ENCODE results near the gene XPO4. TPM values are rescaled to one million over a fixed set of nuclear protein-coding genes. Genes with fewer than 3 reads are reported as not detected.

Gene XPO4
- total and polyA plus RNA-seq, 9 donors, result 4.3 to 20.6 (median 13.4) TPM

DNA sequence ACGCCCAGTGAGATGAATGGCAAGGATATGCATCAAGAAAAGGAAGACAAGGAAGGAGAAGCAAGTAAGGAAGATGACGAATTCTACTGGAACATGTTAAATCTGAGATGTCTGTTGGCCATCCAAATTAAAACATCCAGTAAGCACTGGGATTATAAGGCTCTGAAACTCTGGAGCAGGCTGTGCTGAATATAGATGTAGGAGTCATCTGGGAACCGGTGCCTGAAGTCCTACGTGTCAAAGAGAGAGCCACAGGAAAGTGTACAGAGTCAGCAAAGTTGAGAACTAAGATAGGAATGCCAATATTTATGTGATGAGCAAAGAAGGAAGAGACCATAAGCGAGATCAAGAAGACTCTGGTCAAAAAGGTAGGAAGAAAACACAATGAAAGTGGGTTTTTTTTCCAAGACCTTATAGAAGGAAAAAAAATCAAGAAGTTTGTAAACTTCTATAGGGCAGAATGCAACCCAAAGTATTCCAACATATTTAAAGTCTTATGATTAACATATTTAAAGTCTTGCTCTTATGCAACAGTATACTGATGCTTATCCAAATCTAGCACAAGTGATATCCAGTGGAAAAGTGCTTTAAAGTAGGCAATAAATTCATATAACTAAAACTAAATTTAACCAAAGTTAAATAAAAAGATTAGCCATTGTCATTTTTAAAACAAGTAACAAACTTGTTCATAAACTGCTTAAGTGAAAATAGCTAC lies 77.6 kb downstream of the XPO4 start:
- H3K27ac ChIP-seq, result no peak overlapping the region
- H3K4me3 ChIP-seq, result no peak overlapping the region
- 72 to 95% (median 87%) methylated on average over 5 of the region's 5 CpGs for whole genome bisulfite sequencing, 3 donors
- H3K27me3 ChIP-seq, result no peaks in the 10 kb centered on the region
- no peak for TF ChIP-seq EP300 (IDR thresholded peaks at IDR 0.05)
- TF ChIP-seq, protein P1, sequence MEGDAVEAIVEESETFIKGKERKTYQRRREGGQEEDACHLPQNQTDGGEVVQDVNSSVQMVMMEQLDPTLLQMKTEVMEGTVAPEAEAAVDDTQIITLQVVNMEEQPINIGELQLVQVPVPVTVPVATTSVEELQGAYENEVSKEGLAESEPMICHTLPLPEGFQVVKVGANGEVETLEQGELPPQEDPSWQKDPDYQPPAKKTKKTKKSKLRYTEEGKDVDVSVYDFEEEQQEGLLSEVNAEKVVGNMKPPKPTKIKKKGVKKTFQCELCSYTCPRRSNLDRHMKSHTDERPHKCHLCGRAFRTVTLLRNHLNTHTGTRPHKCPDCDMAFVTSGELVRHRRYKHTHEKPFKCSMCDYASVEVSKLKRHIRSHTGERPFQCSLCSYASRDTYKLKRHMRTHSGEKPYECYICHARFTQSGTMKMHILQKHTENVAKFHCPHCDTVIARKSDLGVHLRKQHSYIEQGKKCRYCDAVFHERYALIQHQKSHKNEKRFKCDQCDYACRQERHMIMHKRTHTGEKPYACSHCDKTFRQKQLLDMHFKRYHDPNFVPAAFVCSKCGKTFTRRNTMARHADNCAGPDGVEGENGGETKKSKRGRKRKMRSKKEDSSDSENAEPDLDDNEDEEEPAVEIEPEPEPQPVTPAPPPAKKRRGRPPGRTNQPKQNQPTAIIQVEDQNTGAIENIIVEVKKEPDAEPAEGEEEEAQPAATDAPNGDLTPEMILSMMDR (IDR thresholded peaks at IDR 0.05), result no peak
- no peak for TF ChIP-seq POLR2A (IDR thresholded peaks at IDR 0.05)
- H3K9me3 ChIP-seq, result no peaks in the 10 kb centered on the region
- no peaks in the 10 kb centered on the region for H3K4me1 ChIP-seq (ENCODE audit: insufficient read depth)
- intact Hi-C loops (cut with DNase I), result loop anchor here in 3 of 4 donors (2.0 to 10.0 kb wide), 3 partner anchors 113 to 330 kb away; partner anchors contain the start of gene IL17D (in 1 of the 3)
- no peak for DNase-seq
- no peaks in the 10 kb centered on the region for H3K36me3 ChIP-seq

GRCh38 chr13:20823071-20823470 lies 79.5 kb downstream of the XPO4 start:
- Histone ChIP-seq H3K4me3 (no peak overlapping the region), H3K27me3 (no peaks in the 10 kb centered on the region), H3K27ac (no peak overlapping the region), H3K36me3 (no peaks in the 10 kb centered on the region), H3K9me3 (no peaks in the 10 kb centered on the region), H3K4me1 (ENCODE audit: insufficient read depth) (no peaks in the 10 kb centered on the region)
- no peak for DNase-seq
- TF ChIP-seq EP300 (IDR thresholded peaks at IDR 0.05) (no peak), POLR2A (IDR thresholded peaks at IDR 0.05) (no peak)
- TF ChIP-seq, protein P1 (IDR thresholded peaks at IDR 0.05), result no peak
- intact Hi-C loops (cut with DNase I), result loop anchor here in 1 of 4 donors (10.0 kb wide), 1 partner anchor 328 kb away; no protein-coding TSS in a partner anchor
- WGBS, 3 donors, result 98 to 99% (median 98%) methylated on average over 1 of the region's 1 CpG

DNA sequence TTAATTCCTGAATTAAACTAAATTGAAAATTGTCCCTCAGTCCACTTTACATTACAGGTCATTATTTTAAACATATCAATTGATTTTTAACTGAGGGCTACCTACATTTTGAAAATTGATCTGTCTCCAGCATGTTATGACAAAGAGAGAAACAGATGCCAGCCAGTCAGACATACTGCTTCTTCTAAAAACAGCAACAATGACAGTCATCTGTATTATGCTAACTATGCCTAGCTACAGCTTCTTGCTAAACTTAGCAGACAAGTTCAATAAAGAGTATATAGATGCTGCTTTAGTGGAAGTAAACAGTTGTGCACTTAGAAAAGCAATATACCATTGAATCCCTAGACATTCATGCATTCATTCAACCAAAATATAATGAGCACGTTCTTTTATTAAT lies 80.1 kb downstream of the XPO4 start:
- no peaks in the 10 kb centered on the region for H3K4me1 ChIP-seq (ENCODE audit: insufficient read depth)
- intact Hi-C loops (cut with DNase I), result loop anchor here in 1 of 4 donors (10.0 kb wide), 1 partner anchor 328 kb away; no protein-coding TSS in a partner anchor

DNA sequence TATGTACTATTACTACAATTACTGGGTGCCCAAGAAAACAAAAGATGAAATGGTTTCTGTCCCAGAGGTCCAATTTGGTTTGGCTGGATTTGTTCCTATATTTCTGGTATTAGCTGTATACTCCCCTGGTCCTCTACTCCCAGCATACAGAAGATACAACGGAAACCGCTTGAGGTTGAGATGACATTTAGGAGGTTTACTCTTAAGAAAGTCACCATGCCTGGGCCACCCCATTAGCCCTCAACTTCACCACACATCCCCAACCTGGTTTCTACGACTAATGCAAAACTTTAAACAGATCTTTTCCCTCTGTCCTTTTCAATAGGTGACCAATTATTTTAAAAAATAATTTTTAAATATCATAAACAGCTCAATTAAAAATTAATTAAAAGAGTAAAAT lies 82.8 kb downstream of the XPO4 start:
- intact Hi-C loops (cut with DNase I), result loop anchor here in 1 of 4 donors (10.0 kb wide), 1 partner anchor 325 kb away; no protein-coding TSS in a partner anchor
- no peak overlapping the region for H3K27ac ChIP-seq
- 93 to 98% (median 97%) methylated on average over 3 of the region's 3 CpGs for WGBS, 3 donors
- no peaks in the 10 kb centered on the region for H3K27me3 ChIP-seq
- no peak overlapping the region for H3K4me3 ChIP-seq
- H3K4me1 ChIP-seq (ENCODE audit: insufficient read depth), result no peaks in the 10 kb centered on the region
- no peaks in the 10 kb centered on the region for H3K36me3 ChIP-seq
- DNase-seq, result no peak
- TF ChIP-seq, protein P1 (IDR thresholded peaks at IDR 0.05), result no peak
- TF ChIP-seq POLR2A (IDR thresholded peaks at IDR 0.05), result no peak
- no peak for TF ChIP-seq EP300 (IDR thresholded peaks at IDR 0.05)
- no peaks in the 10 kb centered on the region for H3K9me3 ChIP-seq

More for the DNA sequence above, 80.1 kb downstream of the XPO4 start:
- Histone ChIP-seq H3K27ac (no peak overlapping the region), H3K9me3 (no peaks in the 10 kb centered on the region), H3K36me3 (no peaks in the 10 kb centered on the region), H3K4me3 (no peak overlapping the region), H3K27me3 (no peaks in the 10 kb centered on the region)
- no peak for DNase-seq
- WGBS, 3 donors, result 93 to 97% (median 97%) methylated on average over 1 of the region's 1 CpG
- TF ChIP-seq EP300 (IDR thresholded peaks at IDR 0.05) (no peak), POLR2A (IDR thresholded peaks at IDR 0.05) (no peak)
- TF ChIP-seq, protein P1 (IDR thresholded peaks at IDR 0.05), result no peak

Data from ovary (tissue), 9 donors.